ENCODE data around the gene FEN1.

Gene FEN1

DNA sequence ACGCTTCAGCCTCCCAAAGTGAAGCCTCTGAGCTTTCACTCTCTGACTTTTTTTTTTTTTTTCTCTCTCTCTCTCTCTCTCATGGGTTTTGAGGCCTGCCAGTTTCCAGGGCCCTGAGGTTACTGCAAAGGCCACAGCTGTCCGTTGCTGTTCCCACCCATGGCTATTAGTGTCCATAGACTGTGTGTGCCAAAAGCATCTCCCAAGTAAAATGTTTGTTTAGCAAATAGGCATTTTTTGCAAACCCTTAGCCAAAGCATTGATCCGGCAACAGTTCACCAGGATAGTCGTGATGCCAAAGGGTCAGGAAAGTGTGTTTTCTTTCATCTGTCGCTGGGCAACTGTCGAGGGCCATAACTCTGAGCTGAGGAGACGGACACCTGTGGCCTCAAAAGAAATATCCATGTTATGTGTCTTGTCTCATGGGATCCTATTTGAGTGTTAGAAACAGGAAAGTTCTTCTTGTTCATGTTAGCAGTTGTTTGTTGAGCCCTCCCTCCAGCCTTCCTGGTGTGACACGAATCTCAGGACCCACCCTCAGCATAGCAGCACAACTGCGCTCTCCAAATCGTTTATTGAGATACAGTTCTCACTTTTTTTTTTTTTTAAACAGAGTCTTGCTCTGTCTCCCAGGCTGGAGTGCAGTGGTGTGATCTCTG lies 53.8 kb downstream of the FEN1 start:
- no peak for DNase-seq

All from fibroblast of skin of back (primary cell).